Measurements from ENCODE around the gene DNAJC13.
"Not testable (repeated sequence)": the region's sequence is repeated elsewhere in the genome, so short reads cannot be mapped to it uniquely, and the experiment has no call there.

Gene DNAJC13

GRCh38 chr3:132539681-132540080 is 122.4 kb downstream of the DNAJC13 start:
- DNase-seq: no peak

- DNase-seq: no peak
Measured at GRCh38 chr3:132542577-132542976, 125.3 kb downstream of the DNAJC13 start.

- DNase-seq: no peak
Measured at GRCh38 chr3:132543011-132543739, 125.9 kb downstream of the DNAJC13 start.

GRCh38 chr3:132544130-132544529 is 126.8 kb downstream of the DNAJC13 start:
- DNase-seq: no peak

GRCh38 chr3:132545471-132545870 is 128.2 kb downstream of the DNAJC13 start:
- no peak for DNase-seq

GRCh38 chr3:132549169-132549568 is 131.9 kb downstream of the DNAJC13 start:
- DNase-seq: no peak

GRCh38 chr3:132549890-132550578 is 132.7 kb downstream of the DNAJC13 start:
- DNase-seq: no peak

- DNase-seq: no peak
Measured at GRCh38 chr3:132550579-132551305, 133.4 kb downstream of the DNAJC13 start.

- no peak for DNase-seq
Measured at GRCh38 chr3:132553826-132554225, 136.5 kb downstream of the DNAJC13 start.

- peak in 1 of 51 donors; percentile 4 for DNase-seq
Measured at GRCh38 chr3:132554437-132554836, 137.1 kb downstream of the DNAJC13 start.

- no peak for DNase-seq
Measured at GRCh38 chr3:132555306-132556035, 138.2 kb downstream of the DNAJC13 start.

- not testable (repeated sequence) for DNase-seq
Measured at GRCh38 chr3:132556036-132556386, 138.7 kb downstream of the DNAJC13 start.

GRCh38 chr3:132556508-132557159 is 139.3 kb downstream of the DNAJC13 start:
- no peak for DNase-seq

- DNase-seq: no peak
Measured at GRCh38 chr3:132561003-132561402, 143.7 kb downstream of the DNAJC13 start.

GRCh38 chr3:132563420-132564069 is 146.2 kb downstream of the DNAJC13 start:
- DNase-seq: no peak

- DNase-seq: no peak
Measured at GRCh38 chr3:132564070-132564465, 146.8 kb downstream of the DNAJC13 start.

GRCh38 chr3:132568422-132568821 is 151.1 kb downstream of the DNAJC13 start:
- no peak for DNase-seq

- no peak for DNase-seq
Measured at GRCh38 chr3:132569153-132569552, 151.9 kb downstream of the DNAJC13 start.

GRCh38 chr3:132569580-132569979 is 152.3 kb downstream of the DNAJC13 start:
- no peak for DNase-seq

- no peak for DNase-seq
Measured at GRCh38 chr3:132570016-132570415, 152.7 kb downstream of the DNAJC13 start.

GRCh38 chr3:132573797-132574211 is 156.5 kb downstream of the DNAJC13 start:
- no peak for DNase-seq
